Activated CD4-positive, alpha-beta T cell treated with anti-CD3 and anti-CD28 coated beads, Interleukin-2, Interleukin-4, amounts not matched to agents 100 ng/mL and 50 ng/mL, durations not matched to agents 16 hours and 8 hours (primary cell): ENCODE results near the gene TAS1R2.
"Not testable (repeated sequence)": the region's sequence is repeated elsewhere in the genome, so short reads cannot be mapped to it uniquely, and the experiment has no call there.

Source experiments
- DNase-seq: peaks from one replicate; pipeline ENCODE4 v3.0.0-alpha.2; 2020; ENCODE audit warnings: low spot score

Gene TAS1R2

DNA sequence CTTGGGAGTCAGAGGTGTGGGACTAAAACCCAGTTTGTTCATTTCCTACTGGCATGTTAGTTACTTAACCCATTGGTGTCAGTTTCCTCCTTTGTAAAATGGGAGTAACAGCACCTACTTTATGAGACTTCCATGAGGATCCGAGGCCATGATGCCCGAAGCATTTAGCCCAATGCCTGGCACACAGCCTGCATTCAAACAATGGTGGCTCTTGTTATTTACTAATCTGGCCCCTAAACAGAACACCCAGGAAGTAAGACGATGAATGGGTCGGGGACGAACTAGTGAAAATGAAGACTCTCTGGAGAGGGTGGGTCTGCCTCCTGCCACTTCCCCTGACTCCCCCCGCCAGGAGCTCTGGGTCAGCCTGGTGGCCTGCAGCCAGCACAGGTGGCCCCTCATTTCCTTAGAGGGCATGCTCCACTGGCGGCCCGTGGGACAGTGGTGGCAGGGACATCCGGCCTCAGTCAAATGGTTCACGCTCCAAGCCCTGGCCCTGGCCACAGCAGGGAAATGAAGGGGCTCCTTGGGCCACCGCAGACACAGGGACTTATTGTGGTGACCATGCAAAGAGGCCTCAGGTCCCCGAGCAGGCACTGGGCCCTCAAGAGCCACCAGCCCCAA lies 9.5 kb upstream of the TAS1R2 start:
- DNase-seq: no peak

GRCh38 chr1:18868354-18868753 lies 8.9 kb upstream of the TAS1R2 start:
- DNase-seq: no peak

DNA sequence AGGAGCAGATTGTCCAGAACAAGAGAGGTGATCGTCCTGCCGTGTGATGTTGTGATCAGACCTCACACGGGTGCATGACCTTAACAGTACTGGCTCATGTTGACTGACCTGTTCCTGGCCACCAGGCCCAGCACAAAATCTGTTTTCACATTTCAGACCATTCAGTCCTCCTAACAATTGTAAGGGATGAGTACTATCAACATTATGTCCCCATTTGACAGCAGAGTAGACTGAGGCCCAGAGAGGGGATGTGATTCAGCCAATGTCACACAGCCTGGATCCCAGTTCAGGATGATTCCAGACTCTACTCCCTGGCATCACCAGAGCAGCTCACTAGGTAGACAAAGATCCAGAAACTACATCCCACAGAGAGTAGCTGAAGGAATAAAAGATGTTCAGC lies 7.4 kb upstream of the TAS1R2 start:
- DNase-seq: no peak

GRCh38 chr1:18866314-18866713 lies 6.9 kb upstream of the TAS1R2 start:
- DNase-seq: no peak

DNA sequence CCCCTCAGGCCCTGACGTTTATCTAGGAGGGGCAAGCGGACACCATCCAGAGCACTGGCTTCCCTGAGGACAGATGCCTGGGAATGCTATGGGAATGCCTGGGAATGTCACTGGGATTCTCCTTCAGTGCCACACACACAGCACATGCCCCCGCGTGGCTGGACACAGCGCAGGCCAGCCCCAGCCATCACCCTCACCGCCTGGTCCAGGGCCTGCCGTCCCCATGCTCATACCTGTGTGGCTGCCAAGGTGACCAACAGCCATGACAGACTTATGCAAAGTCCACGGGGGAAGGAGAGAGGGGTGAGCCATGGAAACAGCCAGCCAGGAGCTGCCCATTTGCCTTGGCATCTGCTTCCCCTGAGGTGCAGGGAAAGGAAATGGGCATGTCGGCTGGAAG lies 5.7 kb upstream of the TAS1R2 start:
- no peak for DNase-seq

DNA sequence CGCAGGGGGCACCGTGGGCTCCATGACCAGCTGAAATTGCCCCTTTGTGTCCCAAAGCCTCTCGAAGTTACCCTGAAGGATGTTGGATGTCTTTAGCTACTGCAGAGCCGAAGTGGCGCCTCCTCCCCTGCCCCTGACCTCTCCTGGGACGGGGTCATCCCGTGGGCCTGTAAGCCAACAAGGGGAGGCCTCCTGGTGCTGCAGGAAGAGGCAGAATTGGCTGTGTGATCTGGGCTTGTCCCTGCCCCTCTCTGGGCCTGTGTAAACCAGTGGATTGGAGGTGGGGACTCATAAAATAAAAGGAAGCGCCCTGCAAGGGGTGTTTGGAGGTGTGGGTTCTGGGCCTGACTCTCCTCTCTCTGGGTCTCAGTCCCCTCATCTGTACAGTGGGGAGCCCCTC lies 2.1 kb upstream of the TAS1R2 start:
- DNase-seq: no peak

- DNase-seq: no peak
Measured at GRCh38 chr1:18861082-18861481, 1.6 kb upstream of the TAS1R2 start.

- DNase-seq: no peak
Measured at GRCh38 chr1:18858070-18858688, 1.3 kb downstream of the TAS1R2 start.

DNA sequence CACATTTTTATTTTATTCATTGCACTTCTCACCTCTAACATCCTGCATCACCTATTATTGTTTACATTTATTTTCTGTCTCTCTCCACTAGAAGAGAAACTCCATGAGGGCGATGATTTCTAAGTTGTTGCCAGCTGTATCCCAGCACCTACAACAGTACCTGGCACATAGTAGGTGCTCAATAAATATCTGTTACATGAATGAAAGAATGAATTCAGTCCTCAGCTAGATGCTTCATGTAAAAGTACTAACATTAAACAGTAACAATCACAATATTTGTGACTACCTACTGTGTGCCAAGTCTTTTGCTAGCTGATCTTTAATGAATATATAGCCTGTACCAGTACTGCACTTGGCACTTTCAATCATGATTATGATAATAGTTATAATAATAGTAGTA lies 3.0 kb downstream of the TAS1R2 start:
- no peak for DNase-seq

DNA sequence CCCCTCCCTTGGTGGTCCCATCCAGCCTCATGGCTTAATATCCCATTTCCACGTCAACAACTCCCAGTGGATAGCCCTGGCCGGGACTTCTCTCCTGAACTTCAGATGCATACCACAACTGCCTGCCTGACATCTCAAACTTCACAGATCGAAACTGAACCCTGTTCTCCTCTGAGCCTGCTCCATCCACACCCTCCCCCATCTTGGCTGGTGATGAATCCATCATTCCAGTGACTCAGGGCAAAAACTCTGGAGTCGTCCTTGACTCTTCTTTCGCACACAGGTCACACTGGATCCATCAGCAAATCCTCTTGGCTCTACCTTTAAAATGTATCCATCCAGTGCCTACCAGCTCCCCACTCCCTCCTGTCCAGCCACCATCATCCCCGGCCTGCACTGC lies 3.9 kb downstream of the TAS1R2 start:
- no peak for DNase-seq

DNA sequence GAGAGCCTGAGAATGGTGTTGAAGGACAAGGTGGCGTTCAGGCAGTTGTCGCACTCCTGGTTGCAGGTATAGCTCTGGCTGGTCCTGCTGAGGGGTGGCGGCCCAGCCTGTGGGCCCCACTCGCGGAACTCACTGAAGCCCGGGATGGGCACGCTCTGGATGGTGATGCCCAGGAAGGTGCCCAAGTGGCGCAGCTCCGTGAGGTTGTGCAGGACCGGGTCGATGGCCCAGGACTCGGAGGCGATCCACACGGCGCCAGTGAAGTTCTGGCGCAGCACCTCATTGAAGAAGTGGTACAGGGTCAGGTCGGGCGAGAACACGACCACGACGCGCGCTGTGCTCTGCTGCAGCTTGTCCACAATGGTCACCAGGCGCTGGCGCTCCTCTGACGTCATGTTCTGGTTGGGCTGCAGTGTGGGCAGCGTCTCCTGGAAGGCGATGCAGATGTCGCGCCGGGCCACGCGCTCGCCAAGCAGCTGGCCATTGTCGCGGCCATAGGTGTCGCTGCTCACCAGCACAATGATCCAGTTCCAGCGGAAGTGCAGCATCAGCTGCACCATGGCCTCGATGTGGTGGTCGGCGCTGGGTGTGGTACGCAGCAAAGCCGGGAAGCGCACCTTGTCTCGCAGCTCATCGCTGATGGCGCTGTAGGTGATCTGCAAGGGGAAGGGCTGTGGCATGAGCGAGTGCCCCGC lies 5.0 kb downstream of the TAS1R2 start:
- no peak for DNase-seq

- no peak for DNase-seq
Measured at GRCh38 chr1:18852501-18852900, 7.0 kb downstream of the TAS1R2 start.

DNA sequence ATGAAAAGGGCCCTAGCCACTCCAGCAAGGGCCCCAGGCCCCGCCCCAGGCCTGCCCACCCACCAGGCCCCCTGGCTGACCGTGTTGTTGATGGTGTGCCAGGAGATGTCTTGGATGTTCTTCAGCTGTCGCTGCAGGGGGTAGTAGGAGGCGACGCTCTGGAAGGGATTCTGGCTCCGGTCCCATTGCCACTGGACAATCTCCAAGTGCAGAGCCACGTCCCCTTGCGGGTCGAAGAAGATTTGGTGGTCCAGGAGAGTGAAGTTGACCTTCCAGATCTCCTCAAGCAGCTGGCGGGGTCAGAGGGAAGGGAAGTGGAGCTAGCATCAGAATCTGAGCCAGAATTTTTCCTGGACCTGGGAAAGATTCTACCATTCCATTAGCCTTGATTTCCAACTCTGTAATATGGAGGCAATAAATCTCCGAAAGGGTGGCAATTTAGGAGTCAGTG lies 10.2 kb downstream of the TAS1R2 start:
- no peak for DNase-seq

- not testable (repeated sequence) for DNase-seq
Measured at GRCh38 chr1:18847723-18848122, 11.7 kb downstream of the TAS1R2 start.

GRCh38 chr1:18840145-18840544 lies 19.3 kb downstream of the TAS1R2 start:
- no peak for DNase-seq

- DNase-seq: no peak
Measured at GRCh38 chr1:18836654-18837053, 22.8 kb downstream of the TAS1R2 start.

GRCh38 chr1:18832319-18832718 lies 27.1 kb downstream of the TAS1R2 start:
- DNase-seq: not testable (repeated sequence)

- DNase-seq: no peak
Measured at GRCh38 chr1:18831656-18832055, 27.8 kb downstream of the TAS1R2 start.

DNA sequence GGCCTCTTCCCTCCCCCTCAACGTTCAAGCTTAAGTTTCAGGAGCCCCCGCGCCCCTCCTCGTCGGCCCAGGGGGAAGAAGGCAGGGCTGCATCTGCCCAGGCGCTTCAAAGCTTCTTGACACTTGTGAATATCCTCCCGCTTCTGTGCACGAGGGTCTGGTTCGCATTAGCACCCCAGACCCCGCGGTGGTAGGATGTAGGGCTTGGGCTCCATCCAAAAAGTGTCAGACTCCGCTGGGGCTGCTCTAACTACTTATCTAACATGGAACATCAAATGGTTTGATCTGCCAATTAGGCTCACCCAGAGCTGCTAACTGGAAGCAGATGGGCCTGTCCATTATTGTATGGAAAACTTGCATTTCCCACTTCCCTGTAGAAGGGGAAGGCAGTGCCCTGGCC lies 28.9 kb downstream of the TAS1R2 start:
- DNase-seq: no peak

DNA sequence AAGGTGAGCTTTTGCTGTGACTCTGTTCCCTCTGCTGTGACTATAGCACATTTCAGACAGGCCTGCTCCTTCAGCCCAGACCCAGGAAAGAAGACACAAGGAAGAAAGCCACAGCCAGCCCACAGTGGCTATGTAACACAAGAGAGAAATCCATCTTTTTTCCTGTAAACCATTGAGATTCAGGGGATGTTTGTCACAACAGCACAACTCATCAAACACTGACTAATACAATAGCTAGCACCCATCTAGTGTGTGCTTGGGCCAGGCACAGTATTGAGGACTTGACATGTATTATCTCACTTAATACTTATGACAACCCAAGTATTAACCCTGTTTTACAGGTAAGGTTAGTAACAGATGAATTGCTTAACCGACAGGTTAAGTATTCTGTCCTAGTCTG lies 29.8 kb downstream of the TAS1R2 start:
- no peak for DNase-seq

GRCh38 chr1:18828224-18828623 lies 31.2 kb downstream of the TAS1R2 start:
- no peak for DNase-seq

- DNase-seq: no peak
Measured at GRCh38 chr1:18823438-18823837, 36.0 kb downstream of the TAS1R2 start.

DNA sequence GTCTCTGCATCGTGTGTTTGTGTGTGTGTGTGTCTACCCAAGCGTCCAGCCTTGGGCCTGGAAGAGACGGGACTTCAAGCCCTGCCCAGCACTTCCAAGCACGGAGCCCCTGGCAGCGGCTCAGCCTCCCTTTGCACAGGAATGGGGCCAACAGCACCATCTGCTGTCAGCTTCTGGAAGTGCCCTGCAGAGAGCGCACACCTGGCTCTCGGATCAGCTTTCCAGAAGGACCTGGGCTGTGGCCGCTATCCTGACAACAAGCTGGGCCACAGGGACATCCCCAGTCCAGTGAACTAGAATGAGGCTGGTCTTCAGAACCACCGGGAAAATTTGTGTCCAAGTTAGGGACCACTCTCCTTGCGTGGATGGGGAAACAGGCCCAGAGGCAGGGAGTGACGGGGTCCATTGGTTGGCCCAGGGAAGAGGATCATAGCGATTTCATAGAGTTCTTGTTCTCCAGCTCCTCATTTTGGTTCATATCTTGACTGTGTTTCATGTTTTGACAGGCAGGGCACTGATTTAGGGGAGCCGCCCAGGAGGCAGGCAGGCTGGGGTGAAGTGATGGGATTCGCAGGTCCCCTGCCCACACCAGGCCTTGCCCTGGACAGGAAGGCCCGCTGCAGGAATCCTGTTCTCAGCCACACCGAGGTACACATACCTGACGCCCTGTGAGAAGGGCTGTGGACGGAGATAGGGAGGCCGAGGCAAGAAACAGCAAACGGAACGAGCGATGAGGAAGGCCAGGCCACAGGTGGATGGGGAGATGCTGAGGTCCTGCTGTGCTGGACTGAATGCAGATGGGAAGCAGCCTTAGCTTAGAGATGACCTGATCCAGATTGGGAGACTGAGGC lies 38.4 kb downstream of the TAS1R2 start:
- peak; percentile 58 for DNase-seq
